ENCODE measurements around the gene LOX.

Gene LOX

DNA sequence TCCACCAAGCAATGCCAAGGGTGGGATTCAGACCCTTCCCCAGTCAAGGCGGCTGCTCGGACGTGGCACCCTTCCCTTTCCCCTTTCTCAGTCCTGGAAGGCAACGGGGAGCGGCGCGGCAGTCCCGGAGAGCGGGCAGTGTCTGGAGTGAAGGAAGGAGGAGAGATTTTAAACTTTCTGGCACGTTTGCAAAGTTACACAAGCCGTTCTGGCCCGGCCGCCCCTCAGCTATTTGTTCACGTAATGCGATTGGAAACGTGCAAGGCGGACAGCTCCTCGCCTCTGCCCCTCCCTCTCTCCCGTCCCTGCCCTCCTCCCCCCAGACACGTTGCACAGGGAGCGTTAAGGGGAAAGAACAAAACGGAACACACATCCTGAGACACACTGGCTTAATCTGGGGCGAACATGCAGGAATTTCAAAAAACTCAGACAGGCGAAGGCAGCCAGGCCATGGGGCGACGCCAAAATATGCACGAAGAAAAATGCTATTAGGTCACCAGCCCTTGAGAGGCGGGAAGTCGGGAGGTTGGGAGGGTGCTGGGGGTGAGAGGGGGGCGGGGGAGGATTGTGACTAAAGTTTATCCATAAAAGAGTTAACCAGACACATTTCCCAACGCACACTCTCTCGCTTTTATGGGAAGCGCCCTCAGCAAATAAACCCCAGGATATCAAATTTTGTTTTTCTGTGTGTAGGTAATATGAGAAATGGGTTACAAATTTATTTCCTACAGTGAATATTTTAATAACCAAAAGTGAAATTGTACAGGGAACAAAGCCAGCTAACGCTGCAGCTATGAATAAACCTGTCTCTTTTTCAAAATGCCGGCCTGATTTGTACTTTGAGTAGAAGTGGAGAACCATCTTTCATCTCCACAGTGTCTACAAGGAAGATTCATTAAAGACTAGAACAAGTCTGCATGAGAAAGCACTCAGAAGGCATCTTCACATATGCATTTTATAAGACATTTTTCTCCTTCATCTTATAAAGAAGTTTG, at the start of gene LOX:
Gene LOX, minus strand, starts transcription at position 144 of the 995 bp plus-strand sequence. CDS start 274 bp downstream, outside the sequence.
- DNase-seq, result no peak

DNA sequence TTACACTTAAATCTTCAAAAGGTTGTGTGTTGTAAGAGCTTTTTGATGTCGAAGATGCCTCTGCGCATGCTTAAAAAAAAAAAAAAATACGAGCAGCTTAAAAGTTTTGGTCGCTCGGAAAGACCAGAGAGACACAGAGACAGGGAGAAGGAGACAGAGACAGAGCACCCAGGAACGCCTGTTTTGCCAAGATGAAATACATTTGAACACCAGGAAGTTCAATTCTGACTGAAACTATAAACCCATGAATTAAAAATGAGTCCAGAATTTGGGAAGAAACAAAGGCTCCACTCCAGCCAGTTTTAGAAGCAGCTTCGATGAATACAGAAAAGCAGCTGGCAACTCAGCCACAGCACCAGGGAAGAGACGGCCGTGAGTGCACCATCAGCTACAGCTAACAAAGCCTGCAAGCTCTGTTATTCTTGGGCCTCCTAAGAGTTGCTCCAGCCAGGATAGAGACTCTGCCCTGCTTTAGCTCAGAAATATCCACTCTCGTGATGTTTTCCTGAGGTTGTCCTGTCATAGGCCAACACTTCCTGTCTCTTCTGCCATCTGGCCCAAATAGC, 48.8 kb upstream of the LOX start:
- DNase-seq, result no peak

DNA sequence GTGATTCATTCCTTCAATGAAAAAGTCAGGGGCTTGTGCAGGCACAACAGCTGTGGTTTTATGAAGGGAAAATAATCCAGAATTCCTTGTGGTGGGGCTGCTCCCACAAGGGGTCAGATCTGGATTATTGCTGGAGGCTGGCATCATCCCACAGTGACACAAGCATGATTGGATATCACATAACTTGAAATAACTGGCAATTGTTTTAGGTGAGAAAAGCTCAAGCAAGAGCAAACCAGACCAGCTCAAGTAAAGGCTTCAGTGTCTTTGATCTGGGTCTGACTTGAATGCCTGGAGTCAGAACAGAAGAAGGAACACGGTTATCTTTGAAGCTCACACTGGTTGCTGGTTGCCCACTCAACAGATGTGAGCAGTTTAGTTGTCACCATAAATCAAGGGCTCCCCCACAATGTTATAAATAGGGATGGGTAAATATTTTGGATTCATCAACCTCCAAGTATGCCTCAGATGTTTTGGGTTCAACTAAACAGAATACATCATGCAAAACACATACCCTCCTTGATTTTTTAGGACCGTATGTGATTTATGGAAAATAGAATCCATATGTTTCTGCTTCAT, 48.2 kb upstream of the LOX start:
- no peak for DNase-seq

- no peak for DNase-seq
Measured at GRCh38 chr5:122124766-122125165, 46.7 kb upstream of the LOX start.

- DNase-seq, result no peak
Measured at GRCh38 chr5:122121479-122122465, 43.7 kb upstream of the LOX start.

- DNase-seq, result no peak
Measured at GRCh38 chr5:122120957-122121356, 42.9 kb upstream of the LOX start.

DNA sequence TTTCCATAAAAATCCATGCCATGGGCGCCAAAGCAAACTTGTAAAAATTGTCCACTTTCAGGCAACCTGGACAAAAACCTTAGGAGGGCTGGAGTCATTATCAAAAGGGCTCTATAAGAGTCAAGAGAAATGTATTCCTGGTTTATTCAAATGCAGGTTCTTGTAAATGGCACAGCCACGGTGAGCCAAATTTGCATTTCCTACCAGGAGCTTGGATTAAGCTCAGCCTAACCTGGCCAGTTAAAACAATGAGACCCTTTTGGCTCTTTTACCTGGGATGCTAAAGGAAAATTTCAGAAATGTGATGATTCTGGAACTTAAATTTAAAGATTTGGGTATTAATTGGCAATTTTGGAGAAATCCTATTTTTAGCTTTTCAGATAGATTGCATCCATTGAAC, 42.4 kb upstream of the LOX start:
- DNase-seq, result no peak

GRCh38 chr5:122119205-122119604, 41.1 kb upstream of the LOX start:
- DNase-seq, result no peak

DNA sequence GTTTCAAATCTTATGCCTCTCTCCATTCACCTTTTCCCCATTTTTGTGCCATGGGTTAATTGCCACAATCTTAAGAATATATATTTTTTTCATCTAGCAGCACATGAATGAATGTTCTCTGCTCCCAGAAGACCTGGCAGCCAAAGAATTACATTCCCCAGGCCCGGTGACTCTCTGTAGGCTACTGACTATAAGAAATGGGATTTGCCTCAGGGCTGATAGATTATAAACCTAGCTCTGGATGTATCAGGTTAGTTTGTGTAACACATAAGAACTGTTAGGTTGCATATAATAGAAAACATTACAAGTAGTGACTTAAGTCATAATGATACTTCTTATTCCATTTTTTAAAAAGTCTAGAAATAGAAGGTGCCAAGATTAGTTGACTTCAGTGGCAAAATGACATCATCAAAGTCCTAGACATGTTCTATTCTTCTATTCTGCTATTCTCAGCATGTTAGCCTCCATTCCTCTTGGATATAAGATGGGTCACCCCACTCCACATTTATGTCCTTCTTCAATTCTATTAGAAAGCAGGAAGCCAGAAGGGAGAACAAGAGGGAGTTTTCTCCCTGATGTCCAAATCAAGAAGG, 40.4 kb upstream of the LOX start:
- no peak for DNase-seq

GRCh38 chr5:122114501-122114900, 36.4 kb upstream of the LOX start:
- DNase-seq, result no peak

DNA sequence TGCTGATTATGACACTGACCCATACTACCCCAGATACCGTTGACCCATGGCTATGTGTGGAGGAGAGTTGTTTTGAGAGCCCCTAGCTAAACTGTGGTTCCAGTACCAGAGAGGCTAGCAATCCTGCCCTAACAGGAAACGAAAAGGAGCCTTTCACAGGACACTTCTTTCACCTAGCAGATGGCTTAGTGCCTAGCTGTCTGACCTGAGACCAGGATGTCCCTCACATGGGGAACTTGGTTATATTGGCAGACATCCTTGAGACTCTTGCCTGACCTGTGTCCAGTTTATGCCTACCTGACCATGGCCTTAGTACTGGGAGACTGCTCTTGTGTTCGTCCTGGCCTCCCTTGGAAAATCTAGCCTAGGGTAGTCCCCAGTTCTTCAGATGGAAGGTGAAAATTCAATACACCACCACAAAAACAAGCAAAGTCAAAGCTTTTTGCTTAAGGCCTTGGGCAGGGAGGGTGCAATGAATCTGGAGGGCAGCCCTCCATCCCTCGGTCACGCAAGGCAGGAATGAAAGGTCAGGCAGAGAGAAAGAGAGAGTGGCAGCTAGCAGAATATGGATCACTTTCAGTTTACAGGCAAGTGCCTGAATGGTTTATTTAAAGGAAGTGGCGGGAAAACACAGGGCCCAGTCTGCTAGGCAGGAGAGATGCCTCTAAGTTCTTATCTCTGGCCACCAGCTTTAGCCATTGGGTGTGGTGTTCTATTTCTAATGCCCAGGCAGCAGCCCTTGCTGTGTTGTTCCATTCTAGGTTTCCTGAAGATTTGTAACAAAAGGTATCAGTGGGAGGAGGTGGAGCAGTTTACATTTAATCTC, 34.9 kb upstream of the LOX start:
- no peak for DNase-seq

GRCh38 chr5:122112063-122112462, 34.0 kb upstream of the LOX start:
- DNase-seq, result no peak

DNA sequence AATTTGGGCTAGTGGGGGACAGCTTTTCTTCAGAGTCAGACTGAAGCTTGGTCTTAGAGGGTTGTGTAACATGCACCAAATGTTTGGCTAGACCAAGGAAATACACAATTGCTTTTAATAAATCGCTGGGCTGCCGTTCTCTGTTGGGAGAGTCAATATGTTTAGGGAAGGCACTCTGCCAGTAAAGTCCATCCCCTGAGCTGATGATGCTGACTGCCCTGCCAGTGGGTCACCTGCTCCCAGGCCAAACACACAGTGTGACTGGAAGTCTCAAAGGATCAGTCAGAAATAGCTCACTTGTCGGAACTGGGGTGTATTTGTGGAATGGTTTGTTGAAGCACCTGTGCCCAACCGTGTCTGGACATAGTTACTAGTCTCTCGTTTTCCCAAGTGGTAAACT, 33.4 kb upstream of the LOX start:
- no peak for DNase-seq

DNA sequence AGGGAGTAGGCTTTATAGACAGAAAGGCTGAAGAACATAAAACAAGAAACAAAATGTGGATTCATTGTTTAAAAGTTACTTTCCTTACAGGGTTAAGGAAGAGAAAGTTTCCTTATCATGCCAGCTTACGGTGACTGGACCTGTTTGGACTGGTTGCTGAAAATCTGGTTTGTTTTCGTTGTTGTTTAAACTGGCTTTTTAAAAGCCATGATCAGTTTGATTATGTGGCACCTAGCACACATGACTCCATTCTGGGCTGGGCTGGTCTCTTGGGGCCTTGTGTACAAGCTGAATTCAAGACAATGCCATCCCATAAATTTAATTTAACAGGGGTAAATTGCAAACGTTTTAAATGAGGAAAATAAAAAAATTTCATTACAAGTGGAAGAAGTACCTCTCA, 32.9 kb upstream of the LOX start:
- no peak for DNase-seq

GRCh38 chr5:122107016-122107415, 29.0 kb upstream of the LOX start:
- no peak for DNase-seq

DNA sequence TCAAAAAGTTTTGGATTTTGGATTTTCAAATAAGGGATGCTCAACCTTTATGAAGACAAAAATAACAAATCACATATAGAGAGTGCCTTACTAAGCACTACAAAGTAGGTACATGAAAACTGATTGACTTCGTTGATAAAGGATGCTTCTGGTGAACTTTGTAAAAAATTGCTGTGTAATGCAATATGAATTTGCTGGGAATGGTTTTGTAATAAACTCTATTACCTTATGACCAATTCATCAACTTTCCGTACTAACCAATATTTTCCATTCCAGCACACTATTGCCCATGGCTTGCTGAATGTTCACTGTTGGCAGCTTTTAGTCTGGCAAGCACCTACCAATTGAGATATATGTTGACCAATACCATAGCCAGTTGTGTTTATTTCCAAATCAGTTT, 27.9 kb upstream of the LOX start:
- no peak for DNase-seq

DNA sequence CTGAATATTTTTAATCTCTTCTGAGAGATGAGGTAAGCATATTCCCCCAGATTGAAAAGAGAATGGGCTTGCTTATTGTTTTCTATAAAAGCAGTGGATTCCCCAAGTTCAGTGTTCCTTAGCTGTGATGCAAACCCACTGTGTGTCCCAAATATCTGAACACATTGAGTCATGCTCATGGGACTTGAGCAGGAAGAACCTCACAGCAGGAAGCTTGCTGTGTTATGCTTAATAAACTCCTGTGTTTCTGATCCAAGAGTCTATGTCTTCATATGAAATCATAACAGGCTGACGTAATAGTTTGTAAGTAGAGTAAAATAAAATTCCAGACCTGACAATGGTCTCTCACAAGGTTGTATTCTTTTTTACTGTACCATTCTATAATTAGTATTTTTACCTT, 24.8 kb upstream of the LOX start:
- DNase-seq, result no peak

DNA sequence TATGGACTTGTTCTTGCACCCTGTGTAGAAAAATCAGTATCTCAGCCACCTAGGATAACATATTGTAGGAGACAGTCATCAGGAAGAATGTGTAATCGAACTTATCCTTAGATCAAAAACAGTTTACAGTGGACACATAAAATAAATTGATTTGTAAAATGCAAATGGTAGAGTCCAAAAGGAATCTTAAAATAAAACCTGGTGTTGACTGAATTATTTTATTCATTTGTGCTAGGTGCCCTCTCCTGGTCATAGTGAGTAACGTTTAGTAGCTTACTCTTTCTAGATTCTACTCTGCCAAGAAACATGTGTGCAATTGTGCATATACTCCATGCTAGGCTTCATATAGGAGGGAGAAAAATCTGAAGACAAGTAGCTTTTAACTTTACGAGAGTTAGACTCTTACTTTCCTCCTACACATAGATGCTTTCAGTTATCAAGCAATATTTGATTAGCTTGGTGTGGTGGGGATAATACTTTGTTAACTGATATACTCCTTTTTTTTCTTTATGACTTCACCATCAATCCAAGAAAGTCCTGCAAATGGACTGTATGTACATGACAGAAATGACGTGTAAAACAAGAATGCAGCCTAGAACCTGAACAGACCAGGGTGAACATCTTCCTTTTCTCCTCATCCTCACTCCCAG, 23.7 kb upstream of the LOX start:
- DNase-seq, result no peak

GRCh38 chr5:122099060-122099790, 21.2 kb upstream of the LOX start:
- no peak for DNase-seq

DNA sequence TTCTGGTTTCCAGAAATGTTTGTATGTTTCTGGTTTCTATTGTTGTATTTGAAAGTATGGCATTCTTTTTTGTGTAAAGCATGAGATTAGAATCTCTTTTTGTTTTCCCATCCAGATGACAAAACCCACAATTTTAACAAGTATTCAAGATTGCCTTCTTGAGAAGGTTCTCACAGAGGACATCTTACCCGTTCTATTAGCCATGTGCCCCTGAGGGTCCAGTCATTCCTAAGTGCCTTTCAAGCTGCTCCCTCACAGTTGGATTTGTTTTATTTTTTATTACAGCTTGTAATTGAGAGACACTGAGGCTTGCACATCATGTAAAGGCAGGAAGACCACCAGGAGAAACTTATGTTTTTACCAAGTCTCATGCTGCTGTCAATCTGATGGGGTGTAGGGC, 19.3 kb upstream of the LOX start:
- no peak for DNase-seq
